ENCODE data around the gene CATSPERZ. TPM values are rescaled to one million over a fixed set of nuclear protein-coding genes. Genes with fewer than 3 reads are reported as not detected.
A peak's percentile ranks its signal among the peaks of the same experiment; 100 is the strongest.

The CATSPERZ gene
- total RNA-seq, 1 donor from 2014 or later = not detected

DNA sequence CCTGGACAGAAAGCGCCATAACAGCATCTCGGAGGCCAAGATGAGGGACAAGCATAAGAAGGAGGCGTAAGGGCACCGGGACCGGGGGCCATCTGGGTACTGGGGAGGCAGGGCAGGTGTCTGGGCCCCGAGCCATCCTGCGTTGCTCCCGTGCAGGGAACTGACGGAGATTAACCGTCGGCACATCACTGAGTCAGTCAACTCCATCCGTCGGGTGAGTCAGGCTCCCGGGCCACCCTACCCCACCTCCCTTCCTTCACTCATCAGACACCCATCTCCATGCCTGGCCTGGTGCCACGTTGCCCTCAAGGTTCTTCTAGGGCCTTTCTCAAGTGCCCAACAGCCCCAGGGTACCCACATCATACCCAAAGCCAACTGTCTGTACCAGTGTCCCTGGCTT is 33.8 kb upstream of the CATSPERZ start:
- TF ChIP-seq, protein P1, sequence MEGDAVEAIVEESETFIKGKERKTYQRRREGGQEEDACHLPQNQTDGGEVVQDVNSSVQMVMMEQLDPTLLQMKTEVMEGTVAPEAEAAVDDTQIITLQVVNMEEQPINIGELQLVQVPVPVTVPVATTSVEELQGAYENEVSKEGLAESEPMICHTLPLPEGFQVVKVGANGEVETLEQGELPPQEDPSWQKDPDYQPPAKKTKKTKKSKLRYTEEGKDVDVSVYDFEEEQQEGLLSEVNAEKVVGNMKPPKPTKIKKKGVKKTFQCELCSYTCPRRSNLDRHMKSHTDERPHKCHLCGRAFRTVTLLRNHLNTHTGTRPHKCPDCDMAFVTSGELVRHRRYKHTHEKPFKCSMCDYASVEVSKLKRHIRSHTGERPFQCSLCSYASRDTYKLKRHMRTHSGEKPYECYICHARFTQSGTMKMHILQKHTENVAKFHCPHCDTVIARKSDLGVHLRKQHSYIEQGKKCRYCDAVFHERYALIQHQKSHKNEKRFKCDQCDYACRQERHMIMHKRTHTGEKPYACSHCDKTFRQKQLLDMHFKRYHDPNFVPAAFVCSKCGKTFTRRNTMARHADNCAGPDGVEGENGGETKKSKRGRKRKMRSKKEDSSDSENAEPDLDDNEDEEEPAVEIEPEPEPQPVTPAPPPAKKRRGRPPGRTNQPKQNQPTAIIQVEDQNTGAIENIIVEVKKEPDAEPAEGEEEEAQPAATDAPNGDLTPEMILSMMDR (IDR thresholded peaks at IDR 0.05; ENCODE audit: insufficient read depth, low read length, poor library complexity, severe bottlenecking) = no peak
- H3K36me3 ChIP-seq (ENCODE audit: control insufficient read depth, insufficient read depth, low read length) = peaks cover 3% of the 10 kb centered on the region
- no peak for DNase-seq (ENCODE audit: low read depth)
- H3K4me3 ChIP-seq (ENCODE audit: low read depth, low read length) = no peak overlapping the region
- no peaks in the 10 kb centered on the region for H3K27me3 ChIP-seq (ENCODE audit: control insufficient read depth, insufficient read depth, low read length)

DNA sequence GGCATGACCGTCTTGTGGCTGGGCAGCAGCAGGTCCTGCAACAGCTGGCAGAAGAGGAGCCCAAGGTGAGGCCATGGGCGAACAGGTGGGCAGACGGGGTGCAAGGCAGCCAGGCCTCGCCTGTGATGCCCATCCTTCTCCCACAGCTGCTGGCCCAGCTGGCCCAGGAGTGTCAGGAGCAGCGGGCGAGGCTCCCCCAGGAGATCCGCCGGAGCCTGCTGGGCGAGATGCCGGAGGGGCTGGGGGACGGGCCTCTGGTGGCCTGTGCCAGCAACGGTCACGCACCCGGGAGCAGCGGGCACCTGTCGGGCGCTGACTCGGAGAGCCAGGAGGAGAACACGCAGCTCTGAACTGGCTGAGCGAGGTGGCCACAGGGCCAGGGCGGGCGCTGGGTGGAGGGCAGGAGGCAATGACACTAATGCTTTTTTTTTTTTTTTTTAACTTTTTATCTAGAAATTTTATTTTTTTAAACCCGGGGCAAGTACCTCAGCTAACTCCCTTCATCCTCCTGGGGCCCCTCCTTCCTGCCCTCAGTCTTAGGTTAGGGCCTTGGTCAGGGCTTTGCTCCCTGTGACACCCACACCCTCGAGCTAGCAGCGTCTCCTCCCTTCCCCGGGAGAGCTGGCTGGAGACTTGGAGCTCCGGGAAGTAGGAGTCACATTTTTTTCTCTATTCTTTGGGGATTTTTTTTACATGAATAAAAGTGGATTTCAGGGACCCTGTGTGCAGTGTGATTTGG is 32.8 kb upstream of the CATSPERZ start:
- DNase-seq (ENCODE audit: low read depth) = no peak
- Histone ChIP-seq H3K4me3 (ENCODE audit: low read depth, low read length) (no peak overlapping the region), H3K36me3 (ENCODE audit: control insufficient read depth, insufficient read depth, low read length) (peaks cover 3% of the 10 kb centered on the region), H3K27me3 (ENCODE audit: control insufficient read depth, insufficient read depth, low read length) (no peaks in the 10 kb centered on the region)
- TF ChIP-seq, protein P1 (IDR thresholded peaks at IDR 0.05; ENCODE audit: insufficient read depth, low read length, poor library complexity, severe bottlenecking) = no peak

DNA sequence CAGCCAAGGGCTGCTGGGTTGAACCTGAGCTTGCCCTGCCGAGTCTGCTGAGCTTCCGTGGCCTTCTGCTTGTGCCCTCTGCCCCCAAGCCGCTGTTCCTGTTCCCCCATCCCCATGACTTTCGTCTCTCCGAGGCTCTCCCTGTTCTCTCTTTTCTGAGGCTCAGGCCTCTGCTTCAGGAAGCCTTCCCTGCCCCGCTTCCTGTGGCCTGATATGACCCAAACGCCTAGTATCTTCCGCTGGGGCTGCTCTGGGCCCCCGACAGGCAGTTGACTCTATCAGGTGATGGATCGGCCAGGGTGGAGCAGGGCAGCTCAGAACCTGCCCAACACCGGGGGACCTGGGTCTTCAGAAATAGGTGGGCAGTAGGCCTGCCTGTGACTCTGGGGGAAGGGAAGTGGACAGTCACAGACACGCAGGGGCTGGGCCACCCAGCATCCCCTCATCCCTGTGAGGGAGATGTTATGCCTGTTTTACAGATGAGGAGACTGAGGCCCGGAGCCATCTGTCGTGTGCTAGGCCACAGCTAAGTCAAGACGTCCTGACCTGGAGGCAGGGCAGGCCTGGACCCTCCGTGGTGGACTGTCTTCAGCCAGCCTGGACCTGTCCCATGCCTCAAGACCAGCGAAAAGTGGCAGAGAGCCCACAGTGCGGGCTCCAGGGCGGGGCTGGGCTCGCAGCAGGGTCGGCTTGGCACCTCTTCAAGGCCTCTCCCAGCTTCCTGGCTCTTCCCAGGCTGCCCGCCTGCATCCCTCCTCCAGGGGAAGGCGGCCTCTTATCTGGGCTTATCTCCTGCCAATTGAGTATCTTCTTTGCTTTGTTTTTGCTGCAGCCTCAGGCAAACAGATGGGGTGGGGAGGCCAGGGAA is 31.9 kb upstream of the CATSPERZ start:
- no peaks in the 10 kb centered on the region for H3K27me3 ChIP-seq (ENCODE audit: control insufficient read depth, insufficient read depth, low read length)
- DNase-seq (ENCODE audit: low read depth) = no peak
- peak overlapping the region; percentile 73 for H3K4me3 ChIP-seq (ENCODE audit: low read depth, low read length)
- TF ChIP-seq, protein P1 (IDR thresholded peaks at IDR 0.05; ENCODE audit: insufficient read depth, low read length, poor library complexity, severe bottlenecking) = no peak
- peaks cover 3% of the 10 kb centered on the region for H3K36me3 ChIP-seq (ENCODE audit: control insufficient read depth, insufficient read depth, low read length)

DNA sequence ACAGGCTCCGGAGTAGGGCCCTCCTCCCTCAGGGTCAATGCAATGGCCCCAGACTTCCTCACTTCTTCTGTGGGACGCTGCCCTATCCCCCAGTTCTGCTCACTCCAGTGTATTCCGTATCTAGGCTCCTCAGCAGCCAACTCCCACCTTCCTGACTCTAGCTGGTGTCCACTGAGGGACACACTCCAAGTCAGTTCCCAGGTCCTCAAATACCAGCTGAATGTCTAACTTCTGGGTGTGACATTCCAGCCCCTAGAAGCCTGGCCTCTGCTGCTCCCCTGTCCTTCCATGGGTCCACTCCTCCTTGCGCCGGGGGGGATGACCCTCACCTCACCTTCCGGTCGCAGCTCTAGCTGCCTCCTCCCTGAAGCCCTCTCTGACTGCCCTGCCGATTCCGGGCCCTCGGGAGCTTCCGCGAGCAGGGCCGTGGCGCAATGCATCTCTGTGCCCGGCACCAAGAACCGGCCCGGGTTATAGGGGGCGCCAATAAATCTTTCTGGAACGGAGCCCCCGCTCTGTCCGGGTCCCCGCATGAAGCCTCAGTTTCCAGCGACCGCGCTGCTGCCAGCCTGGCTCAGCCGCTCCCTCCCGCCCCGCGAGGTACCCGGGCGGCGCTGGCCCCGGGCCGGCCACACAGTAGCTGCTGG is 31.1 kb upstream of the CATSPERZ start:
- TF ChIP-seq, protein P1 (IDR thresholded peaks at IDR 0.05; ENCODE audit: insufficient read depth, low read length, poor library complexity, severe bottlenecking) = no peak
- Histone ChIP-seq H3K4me3 (ENCODE audit: low read depth, low read length) (peak overlapping the region; percentile 73), H3K27me3 (ENCODE audit: control insufficient read depth, insufficient read depth, low read length) (no peaks in the 10 kb centered on the region), H3K36me3 (ENCODE audit: control insufficient read depth, insufficient read depth, low read length) (peaks cover 3% of the 10 kb centered on the region)
- DNase-seq (ENCODE audit: low read depth) = no peak

DNA sequence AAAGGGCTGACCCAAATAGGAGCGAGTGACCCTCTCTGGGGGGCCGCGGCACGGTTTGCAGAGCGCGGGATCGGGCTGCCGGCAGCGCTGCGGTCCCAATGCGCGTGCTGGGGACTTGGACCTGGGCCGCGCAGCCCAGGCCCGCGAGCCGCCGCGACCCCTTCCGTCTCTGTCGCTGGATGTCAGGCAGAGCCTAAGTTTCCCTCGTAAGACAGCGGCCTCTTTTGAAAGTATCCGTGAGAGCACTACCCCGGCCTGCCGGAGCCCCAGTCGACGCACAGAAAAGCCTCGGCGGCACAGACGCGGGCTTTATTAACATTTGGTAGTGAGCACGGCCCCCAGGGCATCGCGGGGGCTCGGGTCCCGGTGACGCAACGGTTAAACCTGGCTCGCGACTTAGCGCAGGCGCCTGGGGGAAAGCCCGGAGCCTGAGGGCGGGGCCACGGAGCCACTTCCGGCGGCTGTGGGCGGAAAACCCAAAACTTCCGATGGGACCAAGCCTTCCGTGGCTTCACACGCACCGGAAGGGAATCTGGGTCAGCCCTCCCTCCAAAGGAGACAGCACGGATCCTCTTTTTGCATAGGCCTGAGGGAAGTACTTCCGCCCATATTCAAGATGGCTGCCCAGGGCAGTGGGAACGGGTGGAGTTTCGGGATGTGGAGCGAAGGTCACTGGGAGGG is 30.5 kb upstream of the CATSPERZ start:
- TF ChIP-seq, protein P1 (IDR thresholded peaks at IDR 0.05; ENCODE audit: insufficient read depth, low read length, poor library complexity, severe bottlenecking) = no peak
- peak; percentile 99 for DNase-seq (ENCODE audit: low read depth)
- H3K27me3 ChIP-seq (ENCODE audit: control insufficient read depth, insufficient read depth, low read length) = no peaks in the 10 kb centered on the region
- H3K4me3 ChIP-seq (ENCODE audit: low read depth, low read length) = peak overlapping the region; percentile 73
- H3K36me3 ChIP-seq (ENCODE audit: control insufficient read depth, insufficient read depth, low read length) = peaks cover 3% of the 10 kb centered on the region
